ENCODE measurements around the gene ZNF318. TPM values are rescaled to one million over a fixed set of nuclear protein-coding genes. Genes with fewer than 3 reads are reported as not detected.
"Not testable (repeated sequence)": the region's sequence is repeated elsewhere in the genome, so short reads cannot be mapped to it uniquely, and the experiment has no call there.

Gene ZNF318
- total RNA-seq, 4 donors from 2014 or later, result 11.1 to 17.3 (median 14.6) TPM

DNA sequence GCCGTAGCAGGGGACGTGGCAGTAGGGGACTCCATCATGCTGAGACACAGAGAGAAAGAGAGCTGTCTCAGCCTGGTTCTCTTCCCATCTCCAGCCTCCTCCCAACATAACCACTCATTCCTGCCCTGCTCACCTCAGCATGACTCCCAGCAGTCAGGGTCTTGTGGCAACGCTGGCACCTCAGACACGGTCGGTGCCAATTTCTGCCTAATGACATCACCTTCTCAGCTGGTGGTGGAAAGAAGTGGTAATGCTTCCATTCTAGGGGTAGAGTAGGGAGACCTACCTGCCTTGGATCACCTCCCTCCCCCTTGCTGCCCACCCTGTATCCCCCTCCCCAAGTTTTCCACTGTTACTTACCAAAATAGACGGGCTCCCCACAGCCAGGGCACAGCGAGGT is 63.4 kb downstream of the ZNF318 start:
- no peak for DNase-seq (ENCODE audit: extremely low spot score)
- Histone ChIP-seq H3K27me3 (peaks cover 0 to 35% (median 0%) of the 10 kb centered on the region in 4 donors), H3K9me3 (no peaks in the 10 kb centered on the region), H3K4me3 (no peak overlapping the region), H3K36me3 (no peaks in the 10 kb centered on the region), H3K27ac (replicated peaks in 1 of 4) (no peak overlapping the region), H3K4me1 (peaks cover 11 to 17% (median 15%) of the 10 kb centered on the region in 4 donors)
- 91% methylated on average over 6 of the region's 7 CpGs for WGBS
- TF ChIP-seq POLR2A (IDR thresholded peaks at IDR 0.05; ENCODE audit: low read depth), result no peak
- intact Hi-C loops (cut with DNase I), result no loop called here

DNA sequence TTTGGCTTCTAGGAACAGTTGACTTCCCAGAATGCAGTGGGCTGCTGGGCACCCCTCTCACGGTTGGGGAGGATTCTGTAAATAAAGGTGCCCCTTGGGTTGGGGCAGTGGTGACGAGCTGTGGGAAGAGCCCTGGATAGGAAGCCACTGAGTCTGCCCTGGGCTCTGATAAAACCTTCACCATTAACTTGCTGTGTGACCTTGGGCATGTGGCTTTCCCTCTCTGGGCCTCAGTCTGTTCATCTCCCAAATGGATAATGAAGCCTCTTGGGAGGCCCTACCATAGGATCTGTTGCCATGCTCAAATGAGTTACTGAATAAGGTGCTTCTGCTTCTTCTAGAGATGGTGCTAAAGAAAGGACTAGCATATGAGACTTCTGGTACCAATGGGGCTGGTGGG is 64.6 kb downstream of the ZNF318 start:
- H3K27ac ChIP-seq (replicated peaks in 1 of 4), result no peak overlapping the region
- no peak overlapping the region for H3K4me3 ChIP-seq
- DNase-seq (ENCODE audit: extremely low spot score), result no peak
- intact Hi-C loops (cut with DNase I), result no loop called here
- H3K4me1 ChIP-seq, result peaks cover 11 to 17% (median 15%) of the 10 kb centered on the region in 4 donors
- no peaks in the 10 kb centered on the region for H3K9me3 ChIP-seq
- 94% methylated on average over 2 of the region's 2 CpGs for WGBS
- H3K36me3 ChIP-seq, result no peaks in the 10 kb centered on the region
- no peak for TF ChIP-seq POLR2AphosphoS5 (IDR thresholded peaks at IDR 0.05)
- TF ChIP-seq CTCF (IDR thresholded peaks at IDR 0.05), result no peak
- peaks cover 0 to 37% (median 0%) of the 10 kb centered on the region in 4 donors for H3K27me3 ChIP-seq

DNA sequence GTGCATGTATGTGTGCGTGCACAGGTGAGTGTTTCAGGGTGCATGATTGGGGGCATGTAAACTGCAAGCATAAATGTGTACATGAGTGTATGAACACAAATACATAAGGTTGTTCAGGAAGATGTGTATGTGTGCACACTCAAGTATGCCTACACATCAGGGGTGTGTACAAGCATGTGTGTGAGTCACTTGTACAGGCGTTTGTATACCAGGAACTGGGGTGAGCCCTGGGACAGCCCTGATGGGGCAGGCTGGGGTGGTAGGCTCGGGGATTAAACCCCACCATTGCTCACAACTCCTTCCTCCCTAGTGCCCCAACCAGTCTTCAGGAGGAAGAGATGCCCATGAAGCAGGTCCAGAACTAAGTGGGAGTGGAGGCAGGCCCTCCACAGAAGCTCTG is 65.1 kb downstream of the ZNF318 start:
- TF ChIP-seq POLR2AphosphoS5 (IDR thresholded peaks at IDR 0.05), result no peak
- TF ChIP-seq CTCF (IDR thresholded peaks at IDR 0.05), result no peak
- no peak for TF ChIP-seq EP300 (IDR thresholded peaks at IDR 0.05)
- TF ChIP-seq POLR2A (IDR thresholded peaks at IDR 0.05; ENCODE audit: low read depth), result no peak
- H3K9me3 ChIP-seq, result no peaks in the 10 kb centered on the region
- DNase-seq (ENCODE audit: extremely low spot score), result no peak
- no peak overlapping the region for H3K27ac ChIP-seq (replicated peaks in 1 of 4)
- no peak overlapping the region for H3K4me3 ChIP-seq
- H3K4me1 ChIP-seq, result peaks cover 11 to 17% (median 15%) of the 10 kb centered on the region in 4 donors
- intact Hi-C loops (cut with DNase I), result no loop called here
- no peaks in the 10 kb centered on the region for H3K36me3 ChIP-seq
- 81% methylated on average over 3 of the region's 3 CpGs for WGBS
- H3K27me3 ChIP-seq, result peaks cover 0 to 41% (median 0%) of the 10 kb centered on the region in 4 donors

DNA sequence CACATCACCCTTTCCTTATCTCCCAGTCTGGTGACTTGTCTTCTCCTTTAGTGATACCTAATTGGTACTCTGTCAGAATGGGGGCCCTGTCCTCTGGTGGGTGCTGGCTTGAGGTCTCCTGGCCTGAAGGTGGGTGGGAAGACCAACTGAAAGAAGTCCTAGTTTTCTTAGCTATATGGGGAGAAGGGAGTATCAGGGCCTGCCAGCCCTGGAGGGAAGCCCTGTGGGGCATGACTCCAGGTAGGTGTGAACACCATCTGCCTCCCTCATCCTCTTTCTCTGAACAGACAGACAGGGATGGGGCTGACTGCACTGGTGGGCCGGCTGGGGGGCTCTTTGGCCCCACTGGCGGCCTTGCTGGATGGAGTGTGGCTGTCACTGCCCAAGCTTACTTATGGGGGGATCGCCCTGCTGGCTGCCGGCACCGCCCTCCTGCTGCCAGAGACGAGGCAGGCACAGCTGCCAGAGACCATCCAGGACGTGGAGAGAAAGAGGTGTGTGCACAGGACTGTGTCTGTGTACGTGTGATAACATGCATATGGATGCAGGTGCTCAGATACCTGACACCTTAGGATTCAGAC is 65.6 kb downstream of the ZNF318 start:
- no peak overlapping the region for H3K27ac ChIP-seq (replicated peaks in 1 of 4)
- intact Hi-C loops (cut with DNase I), result no loop called here
- DNase-seq (ENCODE audit: extremely low spot score), result no peak
- no peak overlapping the region for H3K4me3 ChIP-seq
- 63% methylated on average over 2 of the region's 8 CpGs for WGBS
- H3K9me3 ChIP-seq, result no peaks in the 10 kb centered on the region
- no peaks in the 10 kb centered on the region for H3K36me3 ChIP-seq
- H3K27me3 ChIP-seq, result peaks cover 0 to 47% (median 0%) of the 10 kb centered on the region in 4 donors
- H3K4me1 ChIP-seq, result peaks cover 10 to 12% (median 11%) of the 10 kb centered on the region in 4 donors
- TF ChIP-seq CTCF (IDR thresholded peaks at IDR 0.05) (no peak), POLR2AphosphoS5 (IDR thresholded peaks at IDR 0.05) (no peak), EP300 (IDR thresholded peaks at IDR 0.05) (no peak), POLR2A (IDR thresholded peaks at IDR 0.05; ENCODE audit: low read depth) (no peak)

DNA sequence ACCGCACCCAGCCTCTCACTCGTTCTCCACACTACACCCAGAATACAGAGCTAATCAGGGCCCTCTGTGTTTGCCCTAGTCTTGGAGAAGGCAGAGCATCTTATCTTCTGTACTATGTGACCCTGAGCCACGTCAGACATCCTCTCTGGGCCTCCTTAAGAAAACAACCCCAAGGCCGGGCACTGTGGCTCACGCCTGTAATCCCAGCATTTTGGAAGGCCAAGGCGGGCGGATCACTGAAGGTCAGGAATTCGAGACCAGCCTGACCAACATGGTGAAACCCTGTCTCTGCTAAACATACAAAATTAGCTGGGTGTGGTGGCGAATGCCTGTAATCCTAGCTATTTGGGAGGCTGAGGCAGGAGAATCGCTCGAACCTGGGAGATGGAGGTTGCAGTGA is 66.4 kb downstream of the ZNF318 start:
- H3K9me3 ChIP-seq; H3K27ac ChIP-seq (replicated peaks in 1 of 4); H3K4me3 ChIP-seq; H3K4me1 ChIP-seq; intact Hi-C loops (cut with DNase I); H3K36me3 ChIP-seq; DNase-seq (ENCODE audit: extremely low spot score): not testable (repeated sequence)
- WGBS, result 89% methylated on average over 11 of the region's 11 CpGs
- H3K27me3 ChIP-seq, result peaks cover 0 to 52% (median 0%) of the 10 kb centered on the region in 4 donors

GRCh38 chr6:43302126-43302525 is 67.3 kb downstream of the ZNF318 start:
- no peak overlapping the region for H3K4me3 ChIP-seq
- no peaks in the 10 kb centered on the region for H3K9me3 ChIP-seq
- no peak for DNase-seq (ENCODE audit: extremely low spot score)
- intact Hi-C loops (cut with DNase I), result no loop called here
- H3K4me1 ChIP-seq, result peaks cover 0 to 5% (median 2%) of the 10 kb centered on the region in 4 donors
- H3K27me3 ChIP-seq, result peaks cover 0 to 49% (median 0%) of the 10 kb centered on the region in 4 donors
- no peaks in the 10 kb centered on the region for H3K36me3 ChIP-seq
- TF ChIP-seq CTCF (IDR thresholded peaks at IDR 0.05) (no peak), EP300 (IDR thresholded peaks at IDR 0.05) (no peak), POLR2A (IDR thresholded peaks at IDR 0.05; ENCODE audit: low read depth) (no peak), POLR2AphosphoS5 (IDR thresholded peaks at IDR 0.05) (no peak)
- WGBS, result 81% methylated on average over 10 of the region's 19 CpGs
- no peak overlapping the region for H3K27ac ChIP-seq (replicated peaks in 1 of 4)

All from esophagus muscularis mucosa (tissue), 4 donors.